Common myeloid progenitor, CD34-positive (primary cell): ENCODE measurements around the gene SPAG16.
"Not testable (repeated sequence)": the region's sequence is repeated elsewhere in the genome, so short reads cannot be mapped to it uniquely, and the experiment has no call there.

ENCODE experiments used
- CTCF ChIA-PET: fragments of 350-600 bp; sonication (Branson Sonifier 250); formaldehyde crosslinking; loops from one replicate; lab custom pipeline; 2021; ENCODE audit warnings: antibody characterized with exemption; lab: Charles Lee
- POLR2A ChIA-PET: fragments of 350-600 bp; sonication (Branson Sonifier 250); formaldehyde crosslinking; loops from one replicate; lab custom pipeline; 2021; ENCODE audit warnings: antibody characterized with exemption; lab: Charles Lee
- DNase-seq, 3 donors: peaks; one replicate each; pipeline versions ENCODE4 v3.0.0 to v3.0.0-alpha.2; 2013
- H3K27ac ChIP-seq, 2 experiments: 1 replicate in 1 of 2; 2 replicates in 1 of 2; pipeline ENCODE4 v1.7.0; 2013; ENCODE audit warnings: inconsistent platforms in 2 of 2, low read length in 2 of 2, mild to moderate bottlenecking in 2 of 2, low read depth in 1 of 2, moderate library complexity in 1 of 2; ENCODE audit not compliant: severe bottlenecking in 2 of 2, insufficient read depth in 1 of 2, poor library complexity in 1 of 2
- H3K27me3 ChIP-seq, 5 experiments: replicated peaks in 2 of 5; 1 replicate in 3 of 5; 2 replicates in 2 of 5; pipeline versions ENCODE4 v1.6.1 to v1.7.0; 2013; ENCODE audit warnings: low read length in 4 of 5, mild to moderate bottlenecking in 2 of 5, moderate library complexity in 2 of 5, inconsistent platforms in 1 of 5; ENCODE audit not compliant: insufficient read depth in 5 of 5, control insufficient read depth in 4 of 5
- H3K36me3 ChIP-seq, 4 experiments: 1 replicate in 2 of 4; 2 replicates in 2 of 4; pipeline versions ENCODE4 v1.6.1 to v1.7.0; 2013; ENCODE audit warnings: low read length in 3 of 4, control low read depth in 1 of 4, mild to moderate bottlenecking in 1 of 4; ENCODE audit not compliant: control insufficient read depth in 4 of 4, insufficient read depth in 4 of 4
- H3K4me1 ChIP-seq, 4 experiments: 1 replicate in 3 of 4; 2 replicates in 1 of 4; pipeline versions ENCODE4 v1.6.1 to v1.7.1; 2013; ENCODE audit warnings: low read length in 3 of 4, mild to moderate bottlenecking in 3 of 4, control low read depth in 1 of 4, inconsistent platforms in 1 of 4, moderate library complexity in 1 of 4; ENCODE audit not compliant: control insufficient read depth in 4 of 4, insufficient read depth in 4 of 4; ENCODE audit errors: control extremely low read depth in 1 of 4
- H3K4me3 ChIP-seq, 7 experiments: 1 replicate in 4 of 7; 2 replicates in 3 of 7; pipeline versions ENCODE4 v1.5.1 to v1.7.0; 2013; ENCODE audit warnings: mild to moderate bottlenecking in 7 of 7, low read length in 6 of 7, moderate library complexity in 6 of 7, inconsistent platforms in 2 of 7, low read depth in 2 of 7, control low read depth in 1 of 7; ENCODE audit not compliant: insufficient read depth in 4 of 7, control insufficient read depth in 1 of 7; ENCODE audit errors: extremely low read depth in 1 of 7
- H3K9me3 ChIP-seq, 5 experiments: 1 replicate in 4 of 5; 2 replicates in 1 of 5; pipeline versions ENCODE4 v1.6.1 to v1.7.1; 2013; ENCODE audit warnings: low read length in 4 of 5, mild to moderate bottlenecking in 2 of 5, inconsistent platforms in 1 of 5, low read depth in 1 of 5, moderate library complexity in 1 of 5; ENCODE audit not compliant: control insufficient read depth in 4 of 5, insufficient read depth in 2 of 5; ENCODE audit errors: control extremely low read depth in 1 of 5
- WGBS: methylation state at CpG from one replicate; pipeline ENCODE4 v1.1.5; 2013; ENCODE audit not compliant: insufficient coverage; 5-methylcytosine and 5-hydroxymethylcytosine counted together

Gene SPAG16

GRCh38 chr2:214038186-214038585, 753.9 kb downstream of the SPAG16 start:
- no peak for DNase-seq
- peaks cover 0 to 8% (median 3%) of the 10 kb centered on the region in 5 experiments for H3K9me3 ChIP-seq
- CTCF ChIA-PET: no interaction called here
- POLR2A ChIA-PET: no interaction called here
- no peak overlapping the region for H3K27ac ChIP-seq
- no peaks in the 10 kb centered on the region for H3K4me1 ChIP-seq
- no peaks in the 10 kb centered on the region for H3K36me3 ChIP-seq
- H3K4me3 ChIP-seq: no peak overlapping the region
- no peaks in the 10 kb centered on the region for H3K27me3 ChIP-seq

- no peaks in the 10 kb centered on the region for H3K4me1 ChIP-seq
- no peak overlapping the region for H3K4me3 ChIP-seq
- CTCF ChIA-PET: no interaction called here
- no peaks in the 10 kb centered on the region for H3K36me3 ChIP-seq
- H3K9me3 ChIP-seq: peaks cover 0 to 4% (median 0%) of the 10 kb centered on the region in 5 experiments
- POLR2A ChIA-PET: interaction anchor here (0.7 kb wide), 1 partner anchor 11 kb away, joined by 4 read pairs; no protein-coding TSS in a partner anchor
- no peak overlapping the region for H3K27ac ChIP-seq
- no CpG with 5 or more reads among the region's 2 CpGs for WGBS
- no peaks in the 10 kb centered on the region for H3K27me3 ChIP-seq
- no peak for DNase-seq
Observed at GRCh38 chr2:214050731-214051130, 766.5 kb downstream of the SPAG16 start.

GRCh38 chr2:214051585-214051984, 767.3 kb downstream of the SPAG16 start:
- CTCF ChIA-PET: no interaction called here
- no peaks in the 10 kb centered on the region for H3K36me3 ChIP-seq
- H3K27me3 ChIP-seq: no peaks in the 10 kb centered on the region
- no peak overlapping the region for H3K27ac ChIP-seq
- no peaks in the 10 kb centered on the region for H3K9me3 ChIP-seq
- WGBS: no CpG with 5 or more reads among the region's 1 CpG
- no peak overlapping the region for H3K4me3 ChIP-seq
- no peaks in the 10 kb centered on the region for H3K4me1 ChIP-seq
- no peak for DNase-seq
- POLR2A ChIA-PET: no interaction called here

- 94% methylated on average over 3 of the region's 5 CpGs for WGBS
- ChIA-PET CTCF (no interaction called here), POLR2A (no interaction called here)
- H3K27ac ChIP-seq: no peak overlapping the region
- no peaks in the 10 kb centered on the region for H3K36me3 ChIP-seq
- no peaks in the 10 kb centered on the region for H3K4me1 ChIP-seq
- H3K9me3 ChIP-seq: no peaks in the 10 kb centered on the region
- H3K4me3 ChIP-seq: no peak overlapping the region
- H3K27me3 ChIP-seq: no peaks in the 10 kb centered on the region
- DNase-seq: no peak
Observed at GRCh38 chr2:214052235-214052634, 768.0 kb downstream of the SPAG16 start.

- H3K27ac ChIP-seq: no peak overlapping the region
- DNase-seq: no peak
- H3K36me3 ChIP-seq: no peaks in the 10 kb centered on the region
- no peak overlapping the region for H3K4me3 ChIP-seq
- no CpG with 5 or more reads among the region's 2 CpGs for WGBS
- no peaks in the 10 kb centered on the region for H3K4me1 ChIP-seq
- ChIA-PET CTCF (interaction anchor here (1.2 kb wide), 1 partner anchor 16 kb away, joined by 4 read pairs; no protein-coding TSS in a partner anchor), POLR2A (no interaction called here)
- peaks cover 0 to 4% (median 0%) of the 10 kb centered on the region in 5 experiments for H3K9me3 ChIP-seq
- H3K27me3 ChIP-seq: no peaks in the 10 kb centered on the region
Observed at GRCh38 chr2:214057986-214058385, 773.7 kb downstream of the SPAG16 start.

GRCh38 chr2:214062279-214062678, 778.0 kb downstream of the SPAG16 start:
- H3K36me3 ChIP-seq, H3K9me3 ChIP-seq, H3K4me3 ChIP-seq, DNase-seq, H3K27me3 ChIP-seq, POLR2A ChIA-PET, H3K4me1 ChIP-seq, H3K27ac ChIP-seq: not testable (repeated sequence)
- WGBS: 94% methylated on average over 2 of the region's 5 CpGs
- CTCF ChIA-PET: interaction anchor here (1.0 kb wide), 1 partner anchor 847 kb away, joined by 3 read pairs; no protein-coding TSS in a partner anchor

GRCh38 chr2:214064471-214064870, 780.2 kb downstream of the SPAG16 start:
- ChIA-PET POLR2A (no interaction called here), CTCF (no interaction called here)
- WGBS: 100% methylated on average over 1 of the region's 2 CpGs
- Histone ChIP-seq H3K27ac (no peak overlapping the region), H3K4me3 (no peak overlapping the region), H3K36me3 (no peaks in the 10 kb centered on the region), H3K9me3 (peaks cover 0 to 4% (median 0%) of the 10 kb centered on the region in 5 experiments), H3K4me1 (no peaks in the 10 kb centered on the region), H3K27me3 (peaks cover 0 to 2% (median 0%) of the 10 kb centered on the region in 5 experiments)
- no peak for DNase-seq
